ENCODE results near the gene SLC35G1.

The SLC35G1 gene

GRCh38 chr10:93861825-93862224 lies 32.0 kb upstream of the SLC35G1 start:
- Histone ChIP-seq H3K27ac (ENCODE audit: low read depth, low read length) (no peak overlapping the region), H3K36me3 (ENCODE audit: control insufficient read depth, insufficient read depth, low read length) (no peaks in the 10 kb centered on the region), H3K4me1 (ENCODE audit: control insufficient read depth, insufficient read depth, low read length) (no peaks in the 10 kb centered on the region), H3K9me3 (ENCODE audit: control insufficient read depth, insufficient read depth, low read length) (0 out of 2 replicates have a peak, but pooled peaks cover 3% of the 10 kb centered on the region), H3K4me3 (ENCODE audit: low read depth, low read length) (no peak overlapping the region), H3K9ac (ENCODE audit: low read depth, low read length) (no peak overlapping the region), H3K27me3 (ENCODE audit: control insufficient read depth, insufficient read depth, low read length) (peaks cover 23% of the 10 kb centered on the region)

GRCh38 chr10:93865794-93866425 lies 27.9 kb upstream of the SLC35G1 start:
- H3K9me3 ChIP-seq (ENCODE audit: control insufficient read depth, insufficient read depth, low read length), result 0 out of 2 replicates have a peak, but pooled peaks cover 3% of the 10 kb centered on the region
- no peak overlapping the region for H3K4me3 ChIP-seq (ENCODE audit: low read depth, low read length)
- H3K27me3 ChIP-seq (ENCODE audit: control insufficient read depth, insufficient read depth, low read length), result peaks cover 4% of the 10 kb centered on the region; the same call in 1 of the 2 replicates
- H3K36me3 ChIP-seq (ENCODE audit: control insufficient read depth, insufficient read depth, low read length), result no peaks in the 10 kb centered on the region
- no peak overlapping the region for H3K9ac ChIP-seq (ENCODE audit: low read depth, low read length)
- H3K4me1 ChIP-seq (ENCODE audit: control insufficient read depth, insufficient read depth, low read length), result no peaks in the 10 kb centered on the region
- H3K27ac ChIP-seq (ENCODE audit: low read depth, low read length), result no peak overlapping the region

- Histone ChIP-seq H3K9me3 (ENCODE audit: control insufficient read depth, insufficient read depth, low read length) (0 out of 2 replicates have a peak, but pooled peaks cover under 1% of the 10 kb centered on the region), H3K27ac (ENCODE audit: low read depth, low read length) (no peak overlapping the region), H3K36me3 (ENCODE audit: control insufficient read depth, insufficient read depth, low read length) (no peaks in the 10 kb centered on the region), H3K4me3 (ENCODE audit: low read depth, low read length) (no peak overlapping the region), H3K9ac (ENCODE audit: low read depth, low read length) (no peak overlapping the region), H3K4me1 (ENCODE audit: control insufficient read depth, insufficient read depth, low read length) (no peaks in the 10 kb centered on the region), H3K27me3 (ENCODE audit: control insufficient read depth, insufficient read depth, low read length) (peaks cover 4% of the 10 kb centered on the region; the same call in 1 of the 2 replicates)
These were observed 26.3 kb upstream of the SLC35G1 start for GRCh38 chr10:93867525-93867924.

- no peak overlapping the region for H3K9ac ChIP-seq (ENCODE audit: low read depth, low read length)
- H3K4me3 ChIP-seq (ENCODE audit: low read depth, low read length), result no peak overlapping the region
- H3K27ac ChIP-seq (ENCODE audit: low read depth, low read length), result no peak overlapping the region
- no peaks in the 10 kb centered on the region for H3K27me3 ChIP-seq (ENCODE audit: control insufficient read depth, insufficient read depth, low read length)
- H3K9me3 ChIP-seq (ENCODE audit: control insufficient read depth, insufficient read depth, low read length), result no peaks in the 10 kb centered on the region
- no peaks in the 10 kb centered on the region for H3K36me3 ChIP-seq (ENCODE audit: control insufficient read depth, insufficient read depth, low read length)
- peaks cover 11% of the 10 kb centered on the region for H3K4me1 ChIP-seq (ENCODE audit: control insufficient read depth, insufficient read depth, low read length)
These were observed 22.0 kb upstream of the SLC35G1 start for GRCh38 chr10:93871671-93872204.

GRCh38 chr10:93872375-93873158 lies 21.2 kb upstream of the SLC35G1 start:
- H3K9ac ChIP-seq (ENCODE audit: low read depth, low read length), result no peak overlapping the region
- no peak overlapping the region for H3K27ac ChIP-seq (ENCODE audit: low read depth, low read length)
- no peak overlapping the region for H3K4me3 ChIP-seq (ENCODE audit: low read depth, low read length)
- H3K36me3 ChIP-seq (ENCODE audit: control insufficient read depth, insufficient read depth, low read length), result no peaks in the 10 kb centered on the region
- no peaks in the 10 kb centered on the region for H3K9me3 ChIP-seq (ENCODE audit: control insufficient read depth, insufficient read depth, low read length)
- H3K4me1 ChIP-seq (ENCODE audit: control insufficient read depth, insufficient read depth, low read length), result peaks cover 11% of the 10 kb centered on the region
- no peaks in the 10 kb centered on the region for H3K27me3 ChIP-seq (ENCODE audit: control insufficient read depth, insufficient read depth, low read length)

GRCh38 chr10:93873420-93874115 lies 20.2 kb upstream of the SLC35G1 start:
- Histone ChIP-seq H3K27ac (ENCODE audit: low read depth, low read length) (peak overlapping the region; percentile 48), H3K9ac (ENCODE audit: low read depth, low read length) (no peak overlapping the region; the same call in 1 of the 2 replicates), H3K4me1 (ENCODE audit: control insufficient read depth, insufficient read depth, low read length) (peaks cover 11% of the 10 kb centered on the region)

GRCh38 chr10:93874309-93875031 lies 19.3 kb upstream of the SLC35G1 start:
- Histone ChIP-seq H3K4me1 (ENCODE audit: control insufficient read depth, insufficient read depth, low read length) (peaks cover 11% of the 10 kb centered on the region), H3K27me3 (ENCODE audit: control insufficient read depth, insufficient read depth, low read length) (no peaks in the 10 kb centered on the region), H3K36me3 (ENCODE audit: control insufficient read depth, insufficient read depth, low read length) (no peaks in the 10 kb centered on the region), H3K9me3 (ENCODE audit: control insufficient read depth, insufficient read depth, low read length) (no peaks in the 10 kb centered on the region), H3K9ac (ENCODE audit: low read depth, low read length) (no peak overlapping the region), H3K27ac (ENCODE audit: low read depth, low read length) (no peak overlapping the region), H3K4me3 (ENCODE audit: low read depth, low read length) (no peak overlapping the region)

More at GRCh38 chr10:93873420-93874115, 20.2 kb upstream of the SLC35G1 start:
- Histone ChIP-seq H3K4me3 (ENCODE audit: low read depth, low read length) (no peak overlapping the region), H3K36me3 (ENCODE audit: control insufficient read depth, insufficient read depth, low read length) (no peaks in the 10 kb centered on the region), H3K9me3 (ENCODE audit: control insufficient read depth, insufficient read depth, low read length) (no peaks in the 10 kb centered on the region), H3K27me3 (ENCODE audit: control insufficient read depth, insufficient read depth, low read length) (no peaks in the 10 kb centered on the region)

- no peaks in the 10 kb centered on the region for H3K36me3 ChIP-seq (ENCODE audit: control insufficient read depth, insufficient read depth, low read length)
- no peaks in the 10 kb centered on the region for H3K9me3 ChIP-seq (ENCODE audit: control insufficient read depth, insufficient read depth, low read length)
- H3K9ac ChIP-seq (ENCODE audit: low read depth, low read length), result no peak overlapping the region
- H3K4me1 ChIP-seq (ENCODE audit: control insufficient read depth, insufficient read depth, low read length), result peaks cover 11% of the 10 kb centered on the region
- no peak overlapping the region for H3K4me3 ChIP-seq (ENCODE audit: low read depth, low read length)
- no peaks in the 10 kb centered on the region for H3K27me3 ChIP-seq (ENCODE audit: control insufficient read depth, insufficient read depth, low read length)
- no peak overlapping the region for H3K27ac ChIP-seq (ENCODE audit: low read depth, low read length)
These were observed 18.8 kb upstream of the SLC35G1 start for GRCh38 chr10:93875032-93875358.

GRCh38 chr10:93876381-93876780 lies 17.4 kb upstream of the SLC35G1 start:
- peaks cover 11% of the 10 kb centered on the region for H3K4me1 ChIP-seq (ENCODE audit: control insufficient read depth, insufficient read depth, low read length)
- no peaks in the 10 kb centered on the region for H3K9me3 ChIP-seq (ENCODE audit: control insufficient read depth, insufficient read depth, low read length)
- H3K27ac ChIP-seq (ENCODE audit: low read depth, low read length), result no peak overlapping the region
- H3K27me3 ChIP-seq (ENCODE audit: control insufficient read depth, insufficient read depth, low read length), result no peaks in the 10 kb centered on the region
- H3K4me3 ChIP-seq (ENCODE audit: low read depth, low read length), result no peak overlapping the region
- H3K36me3 ChIP-seq (ENCODE audit: control insufficient read depth, insufficient read depth, low read length), result no peaks in the 10 kb centered on the region
- no peak overlapping the region for H3K9ac ChIP-seq (ENCODE audit: low read depth, low read length)

GRCh38 chr10:93879273-93879672 lies 14.5 kb upstream of the SLC35G1 start:
- no peak overlapping the region for H3K4me3 ChIP-seq (ENCODE audit: low read depth, low read length)
- H3K4me1 ChIP-seq (ENCODE audit: control insufficient read depth, insufficient read depth, low read length), result no peaks in the 10 kb centered on the region
- no peaks in the 10 kb centered on the region for H3K9me3 ChIP-seq (ENCODE audit: control insufficient read depth, insufficient read depth, low read length)
- no peak overlapping the region for H3K9ac ChIP-seq (ENCODE audit: low read depth, low read length)
- H3K27me3 ChIP-seq (ENCODE audit: control insufficient read depth, insufficient read depth, low read length), result no peaks in the 10 kb centered on the region
- H3K27ac ChIP-seq (ENCODE audit: low read depth, low read length), result no peak overlapping the region
- no peaks in the 10 kb centered on the region for H3K36me3 ChIP-seq (ENCODE audit: control insufficient read depth, insufficient read depth, low read length)

Measured in HUES48 (cell line).